Left ventricle myocardium inferior (tissue), 1 donor: ENCODE data around the gene DIDO1. TPM values are rescaled to one million over a fixed set of nuclear protein-coding genes. Genes with fewer than 3 reads are reported as not detected.

Experiments
- DNase-seq: peaks from one replicate; pipeline ENCODE4 v3.0.0-alpha.2; 2020
- H3K27ac ChIP-seq: fragments of 200-600 bp; replicated peaks from 2 replicates; pipeline ENCODE4 v1.8.0; 2021
- H3K27me3 ChIP-seq: fragments of 200-600 bp; 2 replicates; pipeline ENCODE4 v1.8.0; 2021; ENCODE audit warnings: low read depth
- H3K36me3 ChIP-seq: fragments of 200-600 bp; 2 replicates; pipeline ENCODE4 v1.8.0; 2021
- H3K4me1 ChIP-seq: fragments of 200-600 bp; 2 replicates; pipeline ENCODE4 v1.8.0; 2021
- H3K4me3 ChIP-seq: fragments of 200-600 bp; 2 replicates; pipeline ENCODE4 v1.8.0; 2021; ENCODE audit warnings: mild to moderate bottlenecking, moderate library complexity
- H3K9me3 ChIP-seq: fragments of 200-600 bp; replicated peaks from 2 replicates; pipeline ENCODE4 v1.8.0; 2021
- intact Hi-C: fragments of 100-400 bp; cut with micrococcal nuclease; formaldehyde crosslinking; loops from one replicate; pipeline ENCODE4 v1.11.0; 2022
- total RNA-seq: library from RNA; stranded (reverse); fragmentation: NEBNext Ultra II Directional; extraction: Animal tissue kit (Norgen Biotek cat#: 25700); gene quantifications from one replicate; pipeline ENCODE4 v1.2.1, GENCODE V29; 2021
- TF ChIP-seq, protein P1 (sequence below): fragments of 200-600 bp; IDR thresholded peaks from 2 replicates; pipeline ENCODE4 v1.8.0; 2021; ENCODE audit warnings: antibody characterized with exemption, mild to moderate bottlenecking, borderline replicate concordance
- donor health status: DM: no; HTN: yes; CAD: no; lungs with severe emphysema.

The DIDO1 gene
- total RNA-seq, 1 donor from 2014 or later, result 37.0 TPM

DNA sequence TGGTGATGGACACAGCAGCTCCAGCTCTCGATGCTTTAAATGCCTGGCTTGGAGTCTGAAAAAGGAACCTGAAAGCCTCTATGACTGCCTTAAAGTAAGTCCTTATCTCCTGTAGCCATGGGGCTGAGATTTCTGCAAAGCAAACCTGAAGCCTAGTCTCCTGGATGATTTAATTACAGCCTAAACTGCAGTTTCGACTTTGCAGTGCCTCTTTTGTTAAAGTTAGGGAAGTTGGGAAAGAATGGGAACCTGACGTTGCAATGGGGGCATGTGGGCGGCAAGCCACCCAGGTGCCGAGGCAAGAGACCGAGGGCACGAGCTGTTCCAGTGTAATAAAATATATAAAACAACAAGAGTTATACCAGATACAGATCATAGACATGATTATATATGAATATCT lies 53.0 kb downstream of the DIDO1 start:
- peaks cover 7% of the 10 kb centered on the region for H3K9me3 ChIP-seq
- no peak for DNase-seq
- H3K27ac ChIP-seq, result no peak overlapping the region
- H3K36me3 ChIP-seq, result no peaks in the 10 kb centered on the region
- TF ChIP-seq, protein P1, sequence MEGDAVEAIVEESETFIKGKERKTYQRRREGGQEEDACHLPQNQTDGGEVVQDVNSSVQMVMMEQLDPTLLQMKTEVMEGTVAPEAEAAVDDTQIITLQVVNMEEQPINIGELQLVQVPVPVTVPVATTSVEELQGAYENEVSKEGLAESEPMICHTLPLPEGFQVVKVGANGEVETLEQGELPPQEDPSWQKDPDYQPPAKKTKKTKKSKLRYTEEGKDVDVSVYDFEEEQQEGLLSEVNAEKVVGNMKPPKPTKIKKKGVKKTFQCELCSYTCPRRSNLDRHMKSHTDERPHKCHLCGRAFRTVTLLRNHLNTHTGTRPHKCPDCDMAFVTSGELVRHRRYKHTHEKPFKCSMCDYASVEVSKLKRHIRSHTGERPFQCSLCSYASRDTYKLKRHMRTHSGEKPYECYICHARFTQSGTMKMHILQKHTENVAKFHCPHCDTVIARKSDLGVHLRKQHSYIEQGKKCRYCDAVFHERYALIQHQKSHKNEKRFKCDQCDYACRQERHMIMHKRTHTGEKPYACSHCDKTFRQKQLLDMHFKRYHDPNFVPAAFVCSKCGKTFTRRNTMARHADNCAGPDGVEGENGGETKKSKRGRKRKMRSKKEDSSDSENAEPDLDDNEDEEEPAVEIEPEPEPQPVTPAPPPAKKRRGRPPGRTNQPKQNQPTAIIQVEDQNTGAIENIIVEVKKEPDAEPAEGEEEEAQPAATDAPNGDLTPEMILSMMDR, result no peak
- peaks cover 33% of the 10 kb centered on the region for H3K4me1 ChIP-seq
- intact Hi-C loops, result loop anchor here (5.0 kb wide), 1 partner anchor 134 kb away; the partner anchor contains the start of gene BHLHE23
- no peak overlapping the region for H3K4me3 ChIP-seq
- no peaks in the 10 kb centered on the region for H3K27me3 ChIP-seq

DNA sequence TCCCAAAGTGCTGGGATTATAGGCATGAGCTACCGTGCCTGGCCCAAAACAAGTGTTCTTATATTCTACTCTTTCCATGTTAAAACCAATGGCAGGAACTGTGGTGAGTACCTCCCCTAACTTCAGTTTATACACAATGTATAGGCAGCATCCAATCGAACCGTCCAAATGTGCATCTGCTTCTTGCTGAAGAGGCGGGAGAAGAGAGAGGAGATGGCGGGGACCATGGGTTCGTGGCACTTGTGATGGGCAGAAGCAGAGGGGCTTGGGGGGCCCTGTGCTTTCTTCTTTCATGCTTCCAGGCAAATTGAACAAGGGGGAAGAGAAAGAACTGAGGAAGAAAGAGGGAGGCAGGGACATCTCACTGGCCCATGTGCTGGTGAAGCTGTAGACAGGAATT lies 53.4 kb downstream of the DIDO1 start:
- intact Hi-C loops, result loop anchor here (5.0 kb wide), 1 partner anchor 134 kb away; the partner anchor contains the start of gene BHLHE23
- DNase-seq, result no peak
- Histone ChIP-seq H3K9me3 (peaks cover 7% of the 10 kb centered on the region), H3K36me3 (no peaks in the 10 kb centered on the region), H3K4me1 (peaks cover 32% of the 10 kb centered on the region), H3K4me3 (no peak overlapping the region), H3K27me3 (no peaks in the 10 kb centered on the region), H3K27ac (no peak overlapping the region)
- TF ChIP-seq, protein P1, result no peak

DNA sequence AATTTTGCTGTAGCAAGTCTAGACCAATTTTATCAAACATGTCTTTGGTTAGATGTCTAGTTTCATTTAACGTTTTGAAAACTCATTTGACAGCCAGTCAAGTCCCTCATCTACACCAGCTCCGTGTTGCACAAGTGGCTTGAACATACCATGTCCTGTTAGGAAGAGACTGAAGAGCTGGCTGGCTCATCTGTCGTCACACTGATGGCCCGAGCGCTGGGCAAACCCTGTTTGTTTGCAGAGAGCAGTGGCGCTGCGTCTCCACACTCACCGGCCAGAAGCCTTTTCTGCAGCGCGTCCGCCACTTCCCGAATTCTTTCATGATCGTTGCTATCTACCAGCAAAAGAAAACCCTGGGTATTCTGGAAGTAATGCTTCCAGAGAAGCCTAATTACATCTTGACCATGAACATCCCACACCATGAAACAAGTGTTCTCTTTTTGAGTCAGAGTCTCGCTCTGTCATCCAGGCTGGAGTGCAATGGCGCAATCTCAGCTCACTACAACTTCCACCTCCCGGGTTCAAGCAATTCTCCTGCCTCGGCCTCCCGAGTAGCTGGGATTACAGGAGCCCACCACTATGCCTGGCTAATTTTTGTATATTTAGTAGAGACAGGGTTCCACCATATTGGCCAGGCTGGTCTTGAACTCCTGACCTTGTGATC lies 54.0 kb downstream of the DIDO1 start:
- no peak for DNase-seq
- no peak overlapping the region for H3K4me3 ChIP-seq
- peaks cover 7% of the 10 kb centered on the region for H3K9me3 ChIP-seq
- no peaks in the 10 kb centered on the region for H3K27me3 ChIP-seq
- intact Hi-C loops, result loop anchor here (5.0 kb wide), 1 partner anchor 135 kb away; the partner anchor contains the start of gene BHLHE23
- no peak overlapping the region for H3K27ac ChIP-seq
- no peaks in the 10 kb centered on the region for H3K36me3 ChIP-seq
- TF ChIP-seq, protein P1, result no peak
- H3K4me1 ChIP-seq, result peaks cover 27% of the 10 kb centered on the region

DNA sequence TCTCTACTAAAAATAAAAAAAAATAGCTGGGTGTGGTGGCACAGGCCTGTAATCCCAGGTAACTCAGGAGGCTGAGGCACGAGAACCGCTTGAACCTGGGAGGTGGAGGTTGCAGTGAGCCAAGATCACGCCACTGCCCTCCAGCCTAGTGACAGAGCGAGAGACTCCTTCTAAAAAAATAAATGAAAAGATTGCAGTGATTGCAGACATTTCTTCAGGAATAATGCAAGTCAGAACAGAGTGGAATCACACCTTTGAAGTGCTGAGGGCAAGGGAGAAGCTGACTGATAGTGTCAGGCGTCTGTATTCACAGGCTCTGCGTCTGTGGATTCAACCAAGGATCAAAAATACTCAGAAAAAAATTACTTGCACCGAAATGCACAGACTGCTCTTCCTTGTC lies 62.1 kb downstream of the DIDO1 start:
- TF ChIP-seq, protein P1, result no peak
- no peaks in the 10 kb centered on the region for H3K27me3 ChIP-seq
- intact Hi-C loops, result no loop called here

DNA sequence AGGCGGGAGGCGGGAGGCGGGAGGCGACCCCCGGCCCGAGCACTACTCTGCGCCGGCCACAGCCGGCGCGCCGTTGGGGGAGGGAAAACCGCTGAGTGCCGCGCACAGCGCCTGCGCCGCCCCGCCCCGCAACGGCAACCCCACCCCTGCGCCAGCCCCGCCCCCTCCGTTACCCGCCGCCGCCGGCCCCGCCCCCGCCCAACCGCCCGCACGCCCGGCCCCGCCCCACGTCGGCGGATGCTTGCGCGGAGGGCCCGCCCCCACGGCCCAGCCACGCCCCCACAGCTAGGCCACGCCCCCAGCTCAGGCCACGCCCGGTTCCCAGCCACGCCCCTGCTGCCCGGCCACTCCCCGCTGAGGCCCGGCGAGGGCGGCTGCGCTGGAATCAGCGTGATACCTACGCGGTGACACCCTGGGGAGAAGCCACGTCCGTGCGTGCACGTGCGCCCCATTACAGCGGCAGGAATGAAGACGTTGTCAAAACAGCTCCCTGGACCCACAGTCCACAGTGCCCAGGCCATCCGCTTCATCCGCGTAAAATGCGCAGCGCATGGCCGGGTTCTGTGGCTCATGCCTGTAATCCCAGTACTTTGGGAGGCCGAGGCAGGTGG lies 64.5 kb downstream of the DIDO1 start, which contains the start of gene TCFL5:
Gene TCFL5 (minus strand): TSS at position 97 of the 611 bp plus-strand sequence. CDS start 152 bp downstream, outside the sequence.
- TF ChIP-seq, protein P1, result no peak
- no peaks in the 10 kb centered on the region for H3K27me3 ChIP-seq
- intact Hi-C loops, result no loop called here
- peak within 1 kb of the TSS; percentile 75 for H3K27ac ChIP-seq
- peak within 1 kb of the TSS; percentile 65 for H3K4me3 ChIP-seq
- peaks cover 21% of the 10 kb centered on the region for H3K4me1 ChIP-seq
- DNase-seq, result peak; percentile 90
- no peaks in the 10 kb centered on the region for H3K9me3 ChIP-seq
- peaks cover 6% of the 10 kb centered on the region for H3K36me3 ChIP-seq

More for the DNA sequence above, 62.1 kb downstream of the DIDO1 start:
- DNase-seq, result no peak
- no peak overlapping the region for H3K27ac ChIP-seq
- H3K4me3 ChIP-seq, result no peak overlapping the region
- H3K4me1 ChIP-seq, result peaks cover 21% of the 10 kb centered on the region
- no peaks in the 10 kb centered on the region for H3K9me3 ChIP-seq
- no peaks in the 10 kb centered on the region for H3K36me3 ChIP-seq
